ENCODE data around the gene SMARCB1. TPM values are rescaled to one million over a fixed set of nuclear protein-coding genes. Genes with fewer than 3 reads are reported as not detected.

The SMARCB1 gene
- total and polyA plus RNA-seq, 4 donors: 39.2 to 69.6 (median 47.8) TPM

GRCh38 chr22:23783265-23784150 lies 3.3 kb upstream of the SMARCB1 start:
- Histone ChIP-seq H3K36me3 (ENCODE audit: control insufficient read depth in 4 of 4, insufficient read depth in 4 of 4, low read length in 4 of 4) (peaks cover 0 to 1% (median 0%) of the 10 kb centered on the region in 4 donors), H3K4me1 (ENCODE audit: control insufficient read depth in 5 of 5, insufficient read depth in 5 of 5, low read length in 5 of 5) (peaks cover 0 to 15% (median 5%) of the 10 kb centered on the region in 5 donors), H3K4me3 (no peak overlapping the region), H3K9me3 (ENCODE audit: control insufficient read depth in 4 of 4, insufficient read depth in 3 of 4, low read length in 3 of 4) (no peaks in the 10 kb centered on the region), H3K27ac (ENCODE audit: low read depth in 1 of 2, low read length in 1 of 2) (no peak overlapping the region), H3K27me3 (ENCODE audit: control insufficient read depth in 3 of 3, insufficient read depth in 3 of 3, low read length in 2 of 3) (no peaks in the 10 kb centered on the region), H3K9ac (ENCODE audit: insufficient read depth in 1 of 2, low read length in 2 of 2) (no peak overlapping the region)
- WGBS, 2 donors: 89 to 90% methylated on average over 15 of the region's 15 CpGs
- no peak for ATAC-seq (ENCODE audit: insufficient read depth, low FRiP score)
- TF ChIP-seq, protein P1, sequence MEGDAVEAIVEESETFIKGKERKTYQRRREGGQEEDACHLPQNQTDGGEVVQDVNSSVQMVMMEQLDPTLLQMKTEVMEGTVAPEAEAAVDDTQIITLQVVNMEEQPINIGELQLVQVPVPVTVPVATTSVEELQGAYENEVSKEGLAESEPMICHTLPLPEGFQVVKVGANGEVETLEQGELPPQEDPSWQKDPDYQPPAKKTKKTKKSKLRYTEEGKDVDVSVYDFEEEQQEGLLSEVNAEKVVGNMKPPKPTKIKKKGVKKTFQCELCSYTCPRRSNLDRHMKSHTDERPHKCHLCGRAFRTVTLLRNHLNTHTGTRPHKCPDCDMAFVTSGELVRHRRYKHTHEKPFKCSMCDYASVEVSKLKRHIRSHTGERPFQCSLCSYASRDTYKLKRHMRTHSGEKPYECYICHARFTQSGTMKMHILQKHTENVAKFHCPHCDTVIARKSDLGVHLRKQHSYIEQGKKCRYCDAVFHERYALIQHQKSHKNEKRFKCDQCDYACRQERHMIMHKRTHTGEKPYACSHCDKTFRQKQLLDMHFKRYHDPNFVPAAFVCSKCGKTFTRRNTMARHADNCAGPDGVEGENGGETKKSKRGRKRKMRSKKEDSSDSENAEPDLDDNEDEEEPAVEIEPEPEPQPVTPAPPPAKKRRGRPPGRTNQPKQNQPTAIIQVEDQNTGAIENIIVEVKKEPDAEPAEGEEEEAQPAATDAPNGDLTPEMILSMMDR (IDR thresholded peaks at IDR 0.05; ENCODE audit: control extremely low read depth, extremely low read depth): no peak
- DNase-seq: no peak

- Histone ChIP-seq H3K27me3 (ENCODE audit: control insufficient read depth in 3 of 3, insufficient read depth in 3 of 3, low read length in 2 of 3) (no peaks in the 10 kb centered on the region), H3K9ac (ENCODE audit: insufficient read depth in 1 of 2, low read length in 2 of 2) (no peak overlapping the region), H3K27ac (ENCODE audit: low read depth in 1 of 2, low read length in 1 of 2) (no peak overlapping the region), H3K4me3 (no peak overlapping the region), H3K4me1 (ENCODE audit: control insufficient read depth in 5 of 5, insufficient read depth in 5 of 5, low read length in 5 of 5) (peaks cover 0 to 22% (median 9%) of the 10 kb centered on the region in 5 donors), H3K9me3 (ENCODE audit: control insufficient read depth in 4 of 4, insufficient read depth in 3 of 4, low read length in 3 of 4) (no peaks in the 10 kb centered on the region), H3K36me3 (ENCODE audit: control insufficient read depth in 4 of 4, insufficient read depth in 4 of 4, low read length in 4 of 4) (peaks cover 0 to 5% (median 0%) of the 10 kb centered on the region in 4 donors)
- TF ChIP-seq, protein P1 (IDR thresholded peaks at IDR 0.05; ENCODE audit: control extremely low read depth, extremely low read depth): no peak
- no peak for ATAC-seq (ENCODE audit: insufficient read depth, low FRiP score)
- DNase-seq: no peak
- 35 to 64% methylated on average over 8 of the region's 8 CpGs for WGBS, 2 donors
Measured at GRCh38 chr22:23784215-23784732, 2.5 kb upstream of the SMARCB1 start.

- H3K9me3 ChIP-seq (ENCODE audit: control insufficient read depth in 4 of 4, insufficient read depth in 3 of 4, low read length in 3 of 4): no peaks in the 10 kb centered on the region
- WGBS, 2 donors: 61 to 76% methylated on average over 9 of the region's 9 CpGs
- peak overlapping the region; percentile 87 to 90 for H3K9ac ChIP-seq (ENCODE audit: insufficient read depth in 1 of 2, low read length in 2 of 2)
- H3K27ac ChIP-seq (ENCODE audit: low read depth in 1 of 2, low read length in 1 of 2): peak overlapping the region; percentile 100
- no peaks in the 10 kb centered on the region for H3K27me3 ChIP-seq (ENCODE audit: control insufficient read depth in 3 of 3, insufficient read depth in 3 of 3, low read length in 2 of 3)
- DNase-seq (no peak), ATAC-seq (ENCODE audit: insufficient read depth, low FRiP score) (no peak)
- H3K36me3 ChIP-seq (ENCODE audit: control insufficient read depth in 4 of 4, insufficient read depth in 4 of 4, low read length in 4 of 4): peaks cover 0 to 11% (median 4%) of the 10 kb centered on the region in 4 donors
- peak overlapping the region; percentile 10 for H3K4me3 ChIP-seq
- peaks cover 0 to 33% (median 9%) of the 10 kb centered on the region in 5 donors for H3K4me1 ChIP-seq (ENCODE audit: control insufficient read depth in 5 of 5, insufficient read depth in 5 of 5, low read length in 5 of 5)
- TF ChIP-seq, protein P1 (IDR thresholded peaks at IDR 0.05; ENCODE audit: control extremely low read depth, extremely low read depth): no peak
Measured at GRCh38 chr22:23786261-23786710, 480 bp upstream of the SMARCB1 start.

Data from lung (tissue), 12 donors.